GM23338 (cell line): Measurements from ENCODE around the gene PCSK6. TPM values are rescaled to one million over a fixed set of nuclear protein-coding genes. Genes with fewer than 3 reads are reported as not detected.

Experiments
- ATAC-seq: fragments of 200-7000 bp; cut with Tn5 transposase; 3 replicates; pipeline ENCODE4 v1.9.1; 2020
- DNase-seq: peaks from one replicate; pipeline ENCODE4 v3.0.0-alpha.2; 2015; ENCODE audit warnings: low spot score
- H2AFZ ChIP-seq: fragments of 200-600 bp; sonication (generic); 2 replicates; pipeline ENCODE4 v1.8.0; 2016; ENCODE audit warnings: antibody characterized with exemption, mild to moderate bottlenecking, moderate library complexity
- H3F3A ChIP-seq: fragments of 200-600 bp; sonication (generic); replicated peaks from 2 replicates; pipeline ENCODE4 v1.8.0; 2017; ENCODE audit warnings: antibody characterized with exemption, mixed run types, low read depth
- H3K27ac ChIP-seq: fragments of 200-600 bp; sonication (generic); 2 replicates; pipeline ENCODE4 v1.6.1; 2016; ENCODE audit warnings: low read depth
- H3K27me3 ChIP-seq: fragments of 200-600 bp; sonication (generic); 2 replicates; pipeline ENCODE4 v1.8.0; 2016; ENCODE audit warnings: mild to moderate bottlenecking, mixed run types, moderate library complexity; ENCODE audit not compliant: insufficient read depth
- H3K36me3 ChIP-seq: fragments of 200-600 bp; sonication (generic); 2 replicates; pipeline ENCODE4 v1.8.0; 2016; ENCODE audit warnings: mild to moderate bottlenecking; ENCODE audit not compliant: insufficient read depth
- H3K4me1 ChIP-seq: fragments of 200-600 bp; sonication (generic); 2 replicates; pipeline ENCODE4 v1.8.0; 2016; ENCODE audit warnings: mild to moderate bottlenecking, moderate library complexity; ENCODE audit not compliant: insufficient read depth
- H3K4me2 ChIP-seq: fragments of 200-600 bp; sonication (generic); 2 replicates; pipeline ENCODE4 v1.7.1; 2017; ENCODE audit warnings: mixed run types
- H3K4me3 ChIP-seq: fragments of 200-600 bp; sonication (generic); 2 replicates; pipeline ENCODE4 v1.6.1; 2016; ENCODE audit warnings: mixed run types
- H3K79me2 ChIP-seq: fragments of 200-600 bp; sonication (generic); replicated peaks from 2 replicates; pipeline ENCODE4 v1.8.0; 2017; ENCODE audit warnings: mild to moderate bottlenecking; ENCODE audit not compliant: insufficient read depth
- H3K9me2 ChIP-seq: fragments of 200-600 bp; sonication (generic); 2 replicates; pipeline ENCODE4 v1.8.0; 2017; ENCODE audit not compliant: insufficient read depth
- H4K20me1 ChIP-seq: fragments of 200-600 bp; sonication (generic); replicated peaks from 2 replicates; pipeline ENCODE4 v1.8.0; 2017; ENCODE audit warnings: mild to moderate bottlenecking; ENCODE audit not compliant: insufficient read depth
- H3K27ac Mint-ChIP-seq: 2 replicates; pipeline ENCODE4 v1.8.0; 2020; ENCODE audit warnings: inconsistent platforms, mild to moderate bottlenecking, moderate library complexity, mixed read lengths
- H3K27me3 Mint-ChIP-seq: 3 replicates; pipeline ENCODE4 v1.8.0; 2022; ENCODE audit warnings: low read depth, mild to moderate bottlenecking, moderate library complexity, mixed read lengths, inconsistent platforms; ENCODE audit not compliant: insufficient read depth, poor library complexity
- H3K36me3 Mint-ChIP-seq: 3 replicates; pipeline ENCODE4 v1.8.0; 2021; ENCODE audit warnings: low read depth, mild to moderate bottlenecking, inconsistent platforms, moderate library complexity, mixed read lengths
- H3K4me1 Mint-ChIP-seq: 3 replicates; pipeline ENCODE4 v1.8.0; 2020; ENCODE audit warnings: mild to moderate bottlenecking, inconsistent platforms, mixed read lengths
- H3K4me3 Mint-ChIP-seq: 3 replicates; pipeline ENCODE4 v1.8.0; 2021; ENCODE audit warnings: moderate library complexity, mild to moderate bottlenecking, inconsistent platforms, mixed read lengths
- H3K9me3 Mint-ChIP-seq: 3 replicates; pipeline ENCODE4 v1.8.0; 2020; ENCODE audit warnings: moderate library complexity, mild to moderate bottlenecking, inconsistent platforms, mixed read lengths
- CREB1 ChIP-seq: fragments of 250-450 bp; sonication (Bioruptor Pico); IDR thresholded peaks from 2 replicates; pipeline ENCODE4 v1.5.0; 2020; ENCODE audit warnings: low read depth, mild to moderate bottlenecking, moderate library complexity
- CTCF ChIP-seq, 2 experiments: fragments of 200-600 bp in 1 of 2; sonication (generic) in 1 of 2; conservative IDR thresholded peaks; 2 replicates each; pipeline versions ENCODE4 v1.5.1 to v1.6.1; 2016 to 2017; ENCODE audit warnings: antibody characterized with exemption in 2 of 2, low read depth in 2 of 2, mild to moderate bottlenecking in 2 of 2, moderate library complexity in 1 of 2
- ETS1 ChIP-seq: IDR thresholded peaks from 2 replicates; pipeline ENCODE4 v1.6.1; 2016; ENCODE audit warnings: antibody characterized with exemption
- EZH2 ChIP-seq: fragments of 200-600 bp; sonication (generic); IDR thresholded peaks from one replicate; pipeline ENCODE4 v1.8.0; 2017; ENCODE audit warnings: antibody characterized with exemption, mild to moderate bottlenecking, low read depth; ENCODE audit not compliant: unreplicated experiment
- EZH2phosphoT487 ChIP-seq: fragments of 200-600 bp; sonication (generic); IDR thresholded peaks from one replicate; pipeline ENCODE4 v1.8.1; 2018; ENCODE audit warnings: antibody characterized with exemption; ENCODE audit not compliant: unreplicated experiment
- JUNB ChIP-seq: IDR thresholded peaks from one replicate; pipeline ENCODE4 v1.6.1; 2016; ENCODE audit warnings: antibody characterized with exemption; ENCODE audit not compliant: unreplicated experiment
- NANOG ChIP-seq: IDR thresholded peaks from 2 replicates; pipeline ENCODE4 v1.6.1; 2016; ENCODE audit warnings: antibody characterized with exemption, borderline replicate concordance
- POLR2AphosphoS5 ChIP-seq: IDR thresholded peaks from 2 replicates; pipeline ENCODE4 v1.6.1; 2016; ENCODE audit warnings: antibody characterized with exemption, low read depth
- REST ChIP-seq: IDR thresholded peaks from one replicate; pipeline ENCODE4 v1.6.1; 2018; ENCODE audit warnings: antibody characterized with exemption; ENCODE audit not compliant: unreplicated experiment
- STAT1 ChIP-seq: IDR thresholded peaks from one replicate; pipeline ENCODE4 v1.6.1; 2016; ENCODE audit warnings: antibody characterized with exemption; ENCODE audit not compliant: unreplicated experiment
- ZNF114 ChIP-seq: fragments of 250-450 bp; sonication (Bioruptor Pico); IDR thresholded peaks from 2 replicates; pipeline ENCODE4 v1.5.0; 2020; ENCODE audit warnings: mild to moderate bottlenecking, moderate library complexity
- ZNF331 ChIP-seq: fragments of 250-450 bp; sonication (Bioruptor Pico); IDR thresholded peaks from 2 replicates; pipeline ENCODE4 v1.5.0; 2020; ENCODE audit warnings: low read depth, mild to moderate bottlenecking, moderate library complexity
- ZNF462 ChIP-seq: fragments of 250-450 bp; sonication (Bioruptor Pico); IDR thresholded peaks from 2 replicates; pipeline ENCODE4 v1.5.0; 2020; ENCODE audit warnings: mild to moderate bottlenecking, moderate library complexity
- polyA plus RNA-seq: library from polyadenylated mRNA; unstranded; fragments of >200 nt; fragmentation: Nextera tagmentation; extraction: Ambion mirVana; gene quantifications from 2 replicates; pipeline ENCODE4 v1.2.1, GENCODE V29; 2016
- total RNA-seq: library from RNA; depleted of rRNA; stranded (reverse); fragments of >200 nt; shearing (Covaris generic); gene quantifications from 2 replicates; pipeline ENCODE4 v1.2.3, GENCODE V29; 2014

The PCSK6 gene
- total and polyA plus RNA-seq, 2 experiments from 2014 or later: 1.7 to 6.7 TPM

GRCh38 chr15:101538177-101538576 lies 48.7 kb upstream of the PCSK6 start:
- no peaks in the 10 kb centered on the region for H3K79me2 ChIP-seq
- H3K27ac Mint-ChIP-seq: no peak overlapping the region

More at GRCh38 chr15:101538177-101538576, 48.7 kb upstream of the PCSK6 start:
- Histone ChIP-seq H3K4me3 (no peak overlapping the region), H3K4me1 (no peaks in the 10 kb centered on the region), H3K27me3 (no peaks in the 10 kb centered on the region), H3K9me2 (no peaks in the 10 kb centered on the region), H3K36me3 (no peaks in the 10 kb centered on the region), H3F3A (no peaks in the 10 kb centered on the region), H4K20me1 (no peaks in the 10 kb centered on the region), H3K27ac (no peak overlapping the region), H2AFZ (no peak overlapping the region), H3K4me2 (no peak overlapping the region)
- Mint-ChIP-seq H3K4me3 (no peak overlapping the region), H3K4me1 (peaks cover 5% of the 10 kb centered on the region; the same call in 1 of the 3 replicates), H3K27me3 (peaks cover 12% of the 10 kb centered on the region), H3K9me3 (peaks cover 8% of the 10 kb centered on the region; the same call in 2 of the 3 replicates), H3K36me3 (no peaks in the 10 kb centered on the region)
- TF ChIP-seq CTCF (conservative IDR thresholded peaks at IDR 0.05; ENCODE audit: low read depth in 2 of 2) (no peak), REST (no peak), EZH2 (no peak), ETS1 (no peak), STAT1 (no peak), POLR2AphosphoS5 (no peak), ZNF331 (no peak), NANOG (no peak), EZH2phosphoT487 (no peak), JUNB (no peak), ZNF462 (CRISPR knock-in tag) (no peak), CREB1 (CRISPR knock-in tag) (no peak), ZNF114 (CRISPR knock-in tag) (no peak)
- ATAC-seq (no peak), DNase-seq (no peak)
